ENCODE results near the gene NBR1.

DNA sequence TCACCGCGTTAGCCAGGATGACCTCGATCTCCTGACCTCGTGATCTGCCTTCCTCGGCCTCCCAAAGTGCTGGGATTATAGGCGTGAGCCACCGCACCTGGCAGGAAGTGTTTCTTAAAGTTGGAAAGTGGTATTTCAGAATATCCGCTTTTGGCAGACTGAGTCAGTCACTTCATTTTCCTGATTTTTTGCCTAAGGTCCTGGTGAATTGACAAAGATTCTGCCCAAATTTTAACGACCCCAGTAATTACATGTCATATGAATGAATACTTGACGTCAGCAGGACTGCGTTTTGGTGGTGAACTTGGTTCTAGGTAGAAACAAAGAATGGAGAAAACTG is 41.4 kb upstream of the NBR1 start:
- TF ChIP-seq, protein P1, sequence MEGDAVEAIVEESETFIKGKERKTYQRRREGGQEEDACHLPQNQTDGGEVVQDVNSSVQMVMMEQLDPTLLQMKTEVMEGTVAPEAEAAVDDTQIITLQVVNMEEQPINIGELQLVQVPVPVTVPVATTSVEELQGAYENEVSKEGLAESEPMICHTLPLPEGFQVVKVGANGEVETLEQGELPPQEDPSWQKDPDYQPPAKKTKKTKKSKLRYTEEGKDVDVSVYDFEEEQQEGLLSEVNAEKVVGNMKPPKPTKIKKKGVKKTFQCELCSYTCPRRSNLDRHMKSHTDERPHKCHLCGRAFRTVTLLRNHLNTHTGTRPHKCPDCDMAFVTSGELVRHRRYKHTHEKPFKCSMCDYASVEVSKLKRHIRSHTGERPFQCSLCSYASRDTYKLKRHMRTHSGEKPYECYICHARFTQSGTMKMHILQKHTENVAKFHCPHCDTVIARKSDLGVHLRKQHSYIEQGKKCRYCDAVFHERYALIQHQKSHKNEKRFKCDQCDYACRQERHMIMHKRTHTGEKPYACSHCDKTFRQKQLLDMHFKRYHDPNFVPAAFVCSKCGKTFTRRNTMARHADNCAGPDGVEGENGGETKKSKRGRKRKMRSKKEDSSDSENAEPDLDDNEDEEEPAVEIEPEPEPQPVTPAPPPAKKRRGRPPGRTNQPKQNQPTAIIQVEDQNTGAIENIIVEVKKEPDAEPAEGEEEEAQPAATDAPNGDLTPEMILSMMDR (IDR thresholded peaks at IDR 0.05), result no peak
- no peak for TF ChIP-seq POLR2A (IDR thresholded peaks at IDR 0.05)

Measured in vagina (tissue), 2 donors.